Measurements from ENCODE around the gene PPP6R2. TPM values are rescaled to one million over a fixed set of nuclear protein-coding genes. Genes with fewer than 3 reads are reported as not detected.

The PPP6R2 gene
- total RNA-seq, 2 experiments from 2014 or later: 56.5 to 58.9 TPM

- DNase-seq: no peak
- ChIA-PET CTCF (interaction anchor here (1.1 to 2.7 kb wide), 6 partner anchors 18 to 221 kb away, joined by 3 to 13 read pairs (median 8); partner anchors contain the start of genes HDAC10, LMF2 and NCAPH2), POLR2A (interaction anchor here (2.3 to 2.7 kb wide), 4 partner anchors 26 to 149 kb away, joined by 13 to 29 read pairs (median 14); partner anchors contain the start of gene SCO2)
- no peaks in the 10 kb centered on the region for H3K9me3 Mint-ChIP-seq
- no peaks in the 10 kb centered on the region for H3K27me3 Mint-ChIP-seq
- peaks cover 27% of the 10 kb centered on the region for H3K36me3 Mint-ChIP-seq (ENCODE audit: low read depth)
- peak overlapping the region; percentile 97 for H3K27ac Mint-ChIP-seq
- H3K4me1 Mint-ChIP-seq: peaks cover 69% of the 10 kb centered on the region
- H3K4me3 Mint-ChIP-seq: peak overlapping the region; percentile 12
Observed at GRCh38 chr22:50471962-50472361, 128.8 kb downstream of the PPP6R2 start.

- H3K9me3 Mint-ChIP-seq: no peaks in the 10 kb centered on the region
- H3K27ac Mint-ChIP-seq: peak overlapping the region; percentile 97
- peaks cover 69% of the 10 kb centered on the region for H3K4me1 Mint-ChIP-seq
- no peaks in the 10 kb centered on the region for H3K27me3 Mint-ChIP-seq
- peaks cover 27% of the 10 kb centered on the region for H3K36me3 Mint-ChIP-seq (ENCODE audit: low read depth)
- CTCF ChIA-PET: interaction anchor here (1.1 to 2.5 kb wide), 7 partner anchors 9 to 222 kb away, joined by 3 to 18 read pairs (median 7); partner anchors contain the start of genes HDAC10, LMF2, NCAPH2 and SCO2
- POLR2A ChIA-PET: interaction anchor here (0.9 to 2.7 kb wide), 11 partner anchors 9 to 148 kb away, joined by 3 to 29 read pairs (median 5); partner anchors contain the start of genes ADM2, LMF2, NCAPH2 and SCO2
- peak overlapping the region; percentile 92 for H3K4me3 Mint-ChIP-seq
- peak; percentile 64 for DNase-seq
Observed at GRCh38 chr22:50473088-50473487, 130.0 kb downstream of the PPP6R2 start.

- ChIA-PET CTCF (interaction anchor here (0.8 to 2.5 kb wide), 7 partner anchors 10 to 147 kb away, joined by 3 to 18 read pairs (median 7); partner anchors contain the start of genes LMF2, NCAPH2 and SCO2), POLR2A (interaction anchor here (0.9 to 2.7 kb wide), 11 partner anchors 8 to 147 kb away, joined by 3 to 29 read pairs (median 5); partner anchors contain the start of genes ADM2, LMF2, NCAPH2 and SCO2)
- H3K4me1 Mint-ChIP-seq: peaks cover 60% of the 10 kb centered on the region
- H3K36me3 Mint-ChIP-seq (ENCODE audit: low read depth): peaks cover 22% of the 10 kb centered on the region
- H3K27ac Mint-ChIP-seq: peak overlapping the region; percentile 97
- peak overlapping the region; percentile 92 for H3K4me3 Mint-ChIP-seq
- H3K9me3 Mint-ChIP-seq: no peaks in the 10 kb centered on the region
- H3K27me3 Mint-ChIP-seq: no peaks in the 10 kb centered on the region
- peak; percentile 57 for DNase-seq
Observed at GRCh38 chr22:50473855-50474671, 130.9 kb downstream of the PPP6R2 start.

GRCh38 chr22:50474710-50475651 lies 131.9 kb downstream of the PPP6R2 start, which contains the start of gene SBF1:
SBF1 (minus strand) TSS chr22:50475035; CDS start chr22:50474840, 195 bp downstream.
- ChIA-PET POLR2A (interaction anchor here (0.7 to 2.7 kb wide), 4 partner anchors 23 to 148 kb away, joined by 3 to 13 read pairs (median 4); partner anchors contain the start of genes DENND6B, LMF2 and NCAPH2), CTCF (interaction anchor here (2.5 kb wide), 1 partner anchor 51 kb away, joined by 18 read pairs; the partner anchor contains the start of gene SCO2)
- Mint-ChIP-seq H3K4me3 (peak within 1 kb of the TSS; percentile 92), H3K27me3 (peaks cover 4% of the 10 kb centered on the region), H3K4me1 (peaks cover 51% of the 10 kb centered on the region), H3K9me3 (no peaks in the 10 kb centered on the region), H3K27ac (peak within 1 kb of the TSS; percentile 97), H3K36me3 (ENCODE audit: low read depth) (peaks cover 22% of the 10 kb centered on the region)
- DNase-seq: peak; percentile 91

GRCh38 chr22:50475652-50476002 lies 132.5 kb downstream of the PPP6R2 start:
- H3K36me3 Mint-ChIP-seq (ENCODE audit: low read depth): peaks cover 20% of the 10 kb centered on the region
- no peaks in the 10 kb centered on the region for H3K9me3 Mint-ChIP-seq
- ChIA-PET POLR2A (interaction anchor here (0.7 to 1.3 kb wide), 2 partner anchors 32 to 149 kb away, joined by 3 to 4 read pairs; partner anchors contain the start of genes DENND6B, LMF2 and NCAPH2), CTCF (no interaction called here)
- H3K4me1 Mint-ChIP-seq: peaks cover 48% of the 10 kb centered on the region
- H3K27me3 Mint-ChIP-seq: peaks cover 9% of the 10 kb centered on the region
- peak overlapping the region; percentile 58 for H3K4me3 Mint-ChIP-seq
- DNase-seq: no peak
- peak overlapping the region; percentile 49 for H3K27ac Mint-ChIP-seq

- H3K27me3 Mint-ChIP-seq: peaks cover 9% of the 10 kb centered on the region
- H3K36me3 Mint-ChIP-seq (ENCODE audit: low read depth): peaks cover 16% of the 10 kb centered on the region
- H3K4me1 Mint-ChIP-seq: peaks cover 36% of the 10 kb centered on the region
- no peak for DNase-seq
- no peak overlapping the region for H3K27ac Mint-ChIP-seq
- H3K4me3 Mint-ChIP-seq: peak overlapping the region; percentile 45
- POLR2A ChIA-PET: interaction anchor here (1.9 kb wide), 1 partner anchor 49 kb away, joined by 6 read pairs; the partner anchor contains the start of gene SCO2
- CTCF ChIA-PET: no interaction called here
- H3K9me3 Mint-ChIP-seq: no peaks in the 10 kb centered on the region
Observed at GRCh38 chr22:50476868-50477267, 133.7 kb downstream of the PPP6R2 start.

- no peak for DNase-seq
- Mint-ChIP-seq H3K9me3 (no peaks in the 10 kb centered on the region), H3K4me1 (peaks cover 25% of the 10 kb centered on the region), H3K27ac (no peak overlapping the region), H3K4me3 (no peak overlapping the region), H3K36me3 (ENCODE audit: low read depth) (peaks cover 11% of the 10 kb centered on the region), H3K27me3 (peaks cover 9% of the 10 kb centered on the region)
- POLR2A ChIA-PET: interaction anchor here (1.9 kb wide), 1 partner anchor 48 kb away, joined by 6 read pairs; the partner anchor contains the start of gene SCO2
- CTCF ChIA-PET: no interaction called here
Observed at GRCh38 chr22:50477923-50478322, 134.8 kb downstream of the PPP6R2 start.

GRCh38 chr22:50479721-50480120 lies 136.6 kb downstream of the PPP6R2 start:
- no peaks in the 10 kb centered on the region for H3K9me3 Mint-ChIP-seq
- DNase-seq: no peak
- H3K36me3 Mint-ChIP-seq (ENCODE audit: low read depth): no peaks in the 10 kb centered on the region
- ChIA-PET CTCF (interaction anchor here (1.0 to 1.8 kb wide), 2 partner anchors 9 to 18 kb away, joined by 3 to 5 read pairs; no protein-coding TSS in a partner anchor), POLR2A (interaction anchor here (0.9 to 1.4 kb wide), 3 partner anchors 18 to 46 kb away, joined by 3 to 4 read pairs (median 3); partner anchors contain the start of gene SCO2)
- H3K27me3 Mint-ChIP-seq: peaks cover 9% of the 10 kb centered on the region
- peaks cover 13% of the 10 kb centered on the region for H3K4me1 Mint-ChIP-seq
- H3K27ac Mint-ChIP-seq: no peak overlapping the region
- H3K4me3 Mint-ChIP-seq: peak overlapping the region; percentile 66

GRCh38 chr22:50481045-50481439 lies 137.9 kb downstream of the PPP6R2 start:
- POLR2A ChIA-PET: interaction anchor here (0.6 to 2.2 kb wide), 6 partner anchors 11 to 51 kb away, joined by 3 to 7 read pairs (median 4); partner anchors contain the start of genes LMF2, NCAPH2 and SCO2
- Mint-ChIP-seq H3K27me3 (peaks cover 9% of the 10 kb centered on the region), H3K4me3 (peak overlapping the region; percentile 65), H3K36me3 (ENCODE audit: low read depth) (no peaks in the 10 kb centered on the region), H3K9me3 (no peaks in the 10 kb centered on the region), H3K27ac (no peak overlapping the region), H3K4me1 (peaks cover 8% of the 10 kb centered on the region)
- DNase-seq: no peak
- CTCF ChIA-PET: interaction anchor here (0.6 kb wide), 1 partner anchor 135 kb away, joined by 3 read pairs; no protein-coding TSS in a partner anchor

- POLR2A ChIA-PET: interaction anchor here (0.6 to 2.2 kb wide), 5 partner anchors 8 to 50 kb away, joined by 3 to 7 read pairs (median 6); partner anchors contain the start of gene SCO2
- H3K36me3 Mint-ChIP-seq (ENCODE audit: low read depth): no peaks in the 10 kb centered on the region
- no peak within 1 kb of the TSS for H3K27ac Mint-ChIP-seq
Observed at GRCh38 chr22:50481440-50482106, 138.4 kb downstream of the PPP6R2 start, which contains the start of gene ADM2. ADM2 (plus strand) TSS chr22:50481543; CDS start chr22:50481848, 305 bp downstream.

More at GRCh38 chr22:50481440-50482106, 138.4 kb downstream of the PPP6R2 start, which contains the start of gene ADM2:
- CTCF ChIA-PET: no interaction called here
- peak; percentile 75 for DNase-seq
- Mint-ChIP-seq H3K27me3 (peaks cover 9% of the 10 kb centered on the region), H3K4me1 (peaks cover 8% of the 10 kb centered on the region), H3K4me3 (peak within 1 kb of the TSS; percentile 76), H3K9me3 (no peaks in the 10 kb centered on the region)

All from activated CD4-positive, alpha-beta memory T cell treated with anti-CD3 and anti-CD28 coated beads, Interleukin-2, amount 10 ng/mL, durations not matched to agents 7 days and 5 days (primary cell).